Lower lobe of right lung (tissue), 2 donors: ENCODE results near the gene ME2. TPM values are rescaled to one million over a fixed set of nuclear protein-coding genes. Genes with fewer than 3 reads are reported as not detected.
A peak's percentile ranks its signal among the peaks of the same experiment; 100 is the strongest.
"Not testable (repeated sequence)": the region's sequence is repeated elsewhere in the genome, so short reads cannot be mapped to it uniquely, and the experiment has no call there.

ENCODE experiments used
- ATAC-seq, 2 donors: fragments of 200-7000 bp; cut with Tn5 transposase; one replicate each; pipeline ENCODE4 v1.9.1; 2020 to 2022; ENCODE audit warnings: mild to moderate bottlenecking in 2 of 2, moderate library complexity in 2 of 2
- DNase-seq: peaks from one replicate; pipeline ENCODE4 v3.0.0-alpha.2; 2020
- H3K27ac ChIP-seq: fragments of 200-600 bp; one replicate; pipeline ENCODE4 v1.8.0; 2022
- H3K27me3 ChIP-seq: fragments of 200-600 bp; one replicate; pipeline ENCODE4 v1.8.0; 2022; ENCODE audit warnings: low read depth
- H3K36me3 ChIP-seq: fragments of 200-600 bp; one replicate; pipeline ENCODE4 v1.8.0; 2022; ENCODE audit warnings: mild to moderate bottlenecking
- H3K4me1 ChIP-seq: fragments of 200-600 bp; one replicate; pipeline ENCODE4 v1.8.0; 2022
- H3K4me3 ChIP-seq: fragments of 200-600 bp; one replicate; pipeline ENCODE4 v1.8.0; 2022; ENCODE audit warnings: mild to moderate bottlenecking
- H3K9me3 ChIP-seq: fragments of 200-600 bp; one replicate; pipeline ENCODE4 v1.8.0; 2022
- intact Hi-C: fragments of 100-400 bp; cut with DNase I; formaldehyde crosslinking; loops from one replicate; pipeline ENCODE4 v1.11.0; 2022
- total RNA-seq: library from RNA; stranded (reverse); fragmentation: NEBNext Ultra II Directional; extraction: Animal tissue kit (Norgen Biotek cat#: 25700); gene quantifications from one replicate; pipeline ENCODE4 v1.2.1, GENCODE V29; 2021
- TF ChIP-seq, protein P1 (sequence below): fragments of 200-600 bp; IDR thresholded peaks from one replicate; pipeline ENCODE4 v1.8.0; 2022; ENCODE audit warnings: antibody characterized with exemption, mild to moderate bottlenecking
- donor health status: DM: no; HTN: yes; CAD: no; lungs with severe emphysema.

The ME2 gene
- total RNA-seq, 1 donor from 2014 or later, result 42.4 TPM

DNA sequence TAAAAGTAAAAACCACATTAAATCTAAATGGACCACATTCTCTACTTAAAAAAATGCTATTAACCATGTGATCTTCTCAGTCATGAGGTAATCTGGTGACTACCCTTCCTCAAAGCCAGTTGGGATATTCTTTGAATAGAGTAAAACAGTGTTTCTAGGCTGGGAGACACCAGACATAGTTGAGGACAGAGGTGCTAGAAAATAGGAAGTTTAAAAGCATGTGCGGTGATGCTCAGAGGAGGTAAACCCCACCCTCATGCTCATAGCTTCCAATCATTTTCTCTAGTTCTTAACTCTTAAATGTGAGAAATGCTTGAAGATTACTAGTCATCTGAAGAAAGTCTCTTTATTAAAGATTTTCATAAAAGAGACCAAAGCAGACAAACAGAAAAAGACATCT is 58.3 kb downstream of the ME2 start:
- H3K4me3 ChIP-seq, result no peak overlapping the region
- DNase-seq (no peak), ATAC-seq (no peak)
- H3K27ac ChIP-seq, result no peak overlapping the region
- intact Hi-C loops, result no loop called here
- H3K36me3 ChIP-seq, result peaks cover 43% of the 10 kb centered on the region
- H3K4me1 ChIP-seq, result no peaks in the 10 kb centered on the region
- H3K27me3 ChIP-seq, result no peaks in the 10 kb centered on the region
- TF ChIP-seq, protein P1, sequence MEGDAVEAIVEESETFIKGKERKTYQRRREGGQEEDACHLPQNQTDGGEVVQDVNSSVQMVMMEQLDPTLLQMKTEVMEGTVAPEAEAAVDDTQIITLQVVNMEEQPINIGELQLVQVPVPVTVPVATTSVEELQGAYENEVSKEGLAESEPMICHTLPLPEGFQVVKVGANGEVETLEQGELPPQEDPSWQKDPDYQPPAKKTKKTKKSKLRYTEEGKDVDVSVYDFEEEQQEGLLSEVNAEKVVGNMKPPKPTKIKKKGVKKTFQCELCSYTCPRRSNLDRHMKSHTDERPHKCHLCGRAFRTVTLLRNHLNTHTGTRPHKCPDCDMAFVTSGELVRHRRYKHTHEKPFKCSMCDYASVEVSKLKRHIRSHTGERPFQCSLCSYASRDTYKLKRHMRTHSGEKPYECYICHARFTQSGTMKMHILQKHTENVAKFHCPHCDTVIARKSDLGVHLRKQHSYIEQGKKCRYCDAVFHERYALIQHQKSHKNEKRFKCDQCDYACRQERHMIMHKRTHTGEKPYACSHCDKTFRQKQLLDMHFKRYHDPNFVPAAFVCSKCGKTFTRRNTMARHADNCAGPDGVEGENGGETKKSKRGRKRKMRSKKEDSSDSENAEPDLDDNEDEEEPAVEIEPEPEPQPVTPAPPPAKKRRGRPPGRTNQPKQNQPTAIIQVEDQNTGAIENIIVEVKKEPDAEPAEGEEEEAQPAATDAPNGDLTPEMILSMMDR, result no peak
- no peaks in the 10 kb centered on the region for H3K9me3 ChIP-seq

DNA sequence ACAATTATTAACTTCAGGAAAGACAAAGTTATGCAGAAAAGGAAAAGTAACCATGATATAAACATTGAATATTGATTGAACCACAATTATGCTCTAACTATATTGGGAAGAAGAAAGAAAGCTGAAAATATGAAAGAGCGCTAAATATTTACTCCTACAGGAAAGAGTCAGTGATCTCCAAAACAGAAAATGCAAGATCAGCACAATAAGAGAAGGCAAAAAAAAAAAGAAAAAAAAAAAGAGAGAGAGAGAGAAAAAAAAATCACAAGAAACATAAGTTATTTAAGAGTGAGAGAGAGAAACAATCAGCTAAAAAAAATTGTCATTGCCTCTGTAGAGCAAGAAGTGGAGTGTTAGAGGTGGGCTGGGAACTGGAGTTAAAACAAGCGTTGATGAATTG is 60.0 kb downstream of the ME2 start:
- TF ChIP-seq, protein P1, result no peak
- intact Hi-C loops, result no loop called here
- no peaks in the 10 kb centered on the region for H3K27me3 ChIP-seq
- peaks cover 38% of the 10 kb centered on the region for H3K36me3 ChIP-seq
- H3K4me3 ChIP-seq, result no peak overlapping the region
- H3K9me3 ChIP-seq, result no peaks in the 10 kb centered on the region
- H3K4me1 ChIP-seq, result no peaks in the 10 kb centered on the region
- DNase-seq (no peak), ATAC-seq (no peak)
- no peak overlapping the region for H3K27ac ChIP-seq

DNA sequence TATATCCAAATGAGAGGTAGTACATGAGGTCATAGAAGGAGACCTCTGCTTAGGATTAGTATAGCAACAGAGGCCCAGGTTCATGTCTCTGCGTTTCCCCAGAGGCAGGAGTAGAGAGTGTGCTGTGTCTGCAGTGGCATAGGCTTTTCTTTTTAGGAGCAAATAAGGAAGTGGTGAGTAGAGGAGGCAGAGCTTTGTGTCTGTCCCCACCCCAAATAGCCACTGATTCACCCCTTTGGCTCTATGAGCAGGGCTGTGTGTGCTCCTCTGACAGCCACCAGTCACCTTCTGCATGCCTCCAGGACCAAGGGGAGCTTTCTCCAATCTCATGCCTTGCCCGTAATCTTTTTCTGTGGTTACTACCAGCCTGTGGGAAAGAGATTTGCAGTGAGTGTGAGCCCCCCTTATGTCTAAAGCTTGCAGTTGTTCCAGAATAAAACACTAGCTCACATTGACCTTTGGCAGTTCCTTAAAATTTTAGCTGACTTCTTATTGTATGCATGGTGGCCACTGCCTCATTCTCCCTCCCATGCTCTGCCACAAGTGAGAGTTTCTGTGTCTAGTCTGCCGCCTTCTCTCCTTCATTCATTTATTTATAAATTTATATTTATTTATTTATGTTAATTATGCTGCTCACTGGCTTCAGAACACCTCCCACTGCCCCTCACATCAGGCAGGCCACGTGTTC is 65.5 kb downstream of the ME2 start:
- H3K27me3 ChIP-seq, result no peaks in the 10 kb centered on the region
- H3K4me3 ChIP-seq, result no peak overlapping the region
- DNase-seq, result no peak
- no peaks in the 10 kb centered on the region for H3K4me1 ChIP-seq
- TF ChIP-seq, protein P1, result no peak
- peaks cover 59% of the 10 kb centered on the region for H3K36me3 ChIP-seq
- H3K27ac ChIP-seq, result peak overlapping the region; percentile 19
- H3K9me3 ChIP-seq, result no peaks in the 10 kb centered on the region
- intact Hi-C loops, result no loop called here
- peak in 1 of 2 donors; percentile 79 for ATAC-seq

DNA sequence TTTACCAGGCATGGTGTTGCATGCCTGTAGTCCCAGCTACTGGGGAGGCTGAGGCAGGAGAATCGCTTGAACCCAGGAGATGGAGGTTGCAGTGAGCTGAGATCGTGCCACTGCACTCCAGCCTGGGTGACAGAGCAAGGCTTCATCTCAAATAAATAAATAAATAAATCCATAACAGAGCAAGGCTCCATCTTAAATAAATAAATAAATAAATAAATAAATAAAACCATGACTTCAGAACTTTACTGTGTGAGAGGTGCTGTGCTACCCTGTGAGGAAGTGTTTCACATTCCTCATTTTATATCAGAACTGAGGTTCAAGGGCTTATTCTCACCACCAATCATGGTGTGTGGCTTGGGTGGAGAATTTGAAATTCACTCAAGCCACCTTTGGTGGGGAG is 67.0 kb downstream of the ME2 start:
- H3K4me1 ChIP-seq, H3K27me3 ChIP-seq, intact Hi-C loops, ATAC-seq, DNase-seq, H3K4me3 ChIP-seq, H3K27ac ChIP-seq, H3K9me3 ChIP-seq: not testable (repeated sequence)
- peaks cover 50% of the 10 kb centered on the region for H3K36me3 ChIP-seq

DNA sequence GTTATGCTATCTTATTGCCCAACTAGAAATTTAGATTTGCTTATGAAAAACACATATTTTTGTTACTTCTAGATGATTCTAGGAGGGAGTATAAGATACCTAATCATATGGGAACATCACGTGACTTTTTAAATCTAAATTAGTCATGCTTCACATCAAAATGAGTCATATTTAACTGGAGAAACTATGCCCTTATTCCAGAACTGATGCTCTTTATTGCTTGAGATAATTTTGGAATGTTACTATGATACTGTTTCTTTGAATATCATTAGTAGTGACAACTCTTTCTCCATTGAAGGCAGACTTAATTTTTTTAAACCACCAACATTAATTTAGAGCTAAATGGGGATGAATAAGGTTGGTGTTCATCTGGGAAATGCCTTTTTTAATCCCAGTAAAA is 69.0 kb downstream of the ME2 start:
- Histone ChIP-seq H3K4me3 (no peak overlapping the region), H3K27me3 (no peaks in the 10 kb centered on the region), H3K9me3 (no peaks in the 10 kb centered on the region), H3K27ac (no peak overlapping the region), H3K36me3 (peaks cover 40% of the 10 kb centered on the region), H3K4me1 (no peaks in the 10 kb centered on the region)
- DNase-seq (no peak), ATAC-seq (no peak)
- intact Hi-C loops, result no loop called here
- TF ChIP-seq, protein P1, result no peak

DNA sequence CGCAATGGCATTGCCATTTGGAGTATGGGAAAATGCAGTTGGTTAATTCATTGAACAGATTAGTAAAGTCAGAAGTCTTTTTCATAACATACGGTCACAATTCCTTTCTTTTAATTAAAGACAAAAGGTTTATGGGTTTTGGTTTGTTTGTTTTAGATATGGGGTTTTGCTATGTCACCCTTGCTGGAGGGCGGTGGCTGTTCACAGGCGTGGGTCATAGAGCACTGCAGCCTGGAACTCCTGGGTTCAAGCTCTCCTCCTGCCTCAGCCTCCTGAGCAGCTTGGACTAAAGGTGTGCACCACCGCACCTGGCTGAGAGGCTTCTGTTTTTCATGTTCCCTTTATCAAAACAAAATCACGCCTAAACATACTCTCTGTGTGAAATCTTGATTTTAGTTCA is 70.3 kb downstream of the ME2 start:
- TF ChIP-seq, protein P1, result no peak
- DNase-seq (no peak), ATAC-seq (no peak)
- Histone ChIP-seq H3K36me3 (peaks cover 27% of the 10 kb centered on the region), H3K27ac (no peak overlapping the region), H3K27me3 (no peaks in the 10 kb centered on the region), H3K4me1 (no peaks in the 10 kb centered on the region), H3K9me3 (no peaks in the 10 kb centered on the region), H3K4me3 (no peak overlapping the region)
- intact Hi-C loops, result no loop called here
